ENCODE results near the gene COX4I2.

Gene COX4I2

GRCh38 chr20:31678389-31679356 lies 41.0 kb downstream of the COX4I2 start:
- FAIRE-seq: no peak

- no peak for FAIRE-seq
Observed at GRCh38 chr20:31679357-31680285, 41.9 kb downstream of the COX4I2 start.

GRCh38 chr20:31680286-31681127 lies 42.8 kb downstream of the COX4I2 start:
- FAIRE-seq: no peak

- no peak for FAIRE-seq
Observed at GRCh38 chr20:31681128-31681727, 43.5 kb downstream of the COX4I2 start.

- FAIRE-seq: no peak
Observed at GRCh38 chr20:31681769-31682168, 44.1 kb downstream of the COX4I2 start.

- FAIRE-seq: no peak
Observed at GRCh38 chr20:31682352-31682751, 44.6 kb downstream of the COX4I2 start.

GRCh38 chr20:31682927-31683326 lies 45.2 kb downstream of the COX4I2 start:
- no peak for FAIRE-seq

- FAIRE-seq: no peak
Observed at GRCh38 chr20:31684153-31685015, 46.7 kb downstream of the COX4I2 start.

- FAIRE-seq: no peak
Observed at GRCh38 chr20:31685853-31686643, 48.3 kb downstream of the COX4I2 start.

GRCh38 chr20:31687777-31688176 lies 50.1 kb downstream of the COX4I2 start:
- no peak for FAIRE-seq

- FAIRE-seq: no peak
Observed at GRCh38 chr20:31689141-31689540, 51.4 kb downstream of the COX4I2 start.

GRCh38 chr20:31690124-31690666 lies 52.5 kb downstream of the COX4I2 start:
- no peak for FAIRE-seq

GRCh38 chr20:31691646-31692275 lies 54.0 kb downstream of the COX4I2 start:
- no peak for FAIRE-seq

GRCh38 chr20:31693402-31693801 lies 55.7 kb downstream of the COX4I2 start:
- no peak for FAIRE-seq

- FAIRE-seq: no peak
Observed at GRCh38 chr20:31693987-31694661, 56.4 kb downstream of the COX4I2 start.
